ENCODE results near the gene INKA2. TPM values are rescaled to one million over a fixed set of nuclear protein-coding genes. Genes with fewer than 3 reads are reported as not detected.

INKA2 gene
- total and polyA plus RNA-seq, 11 donors, result 9.0 to 33.2 (median 14.0) TPM

GRCh38 chr1:111735858-111736544, 3.2 kb downstream of the INKA2 start:
- peak in 1 of 5 donors; percentile 4 for DNase-seq
- Histone ChIP-seq H3K27ac (peak overlapping the region; percentile 11 to 100 (median 98)), H3K4me3 (peak overlapping the region in 1 of 12 donors; percentile 5), H3K36me3 (peaks cover 0 to 8% (median 2%) of the 10 kb centered on the region in 9 donors), H3K4me1 (peaks cover 23 to 90% (median 76%) of the 10 kb centered on the region in 12 donors), H3K9me3 (no peaks in the 10 kb centered on the region), H3K27me3 (peaks cover 0 to 2% (median 0%) of the 10 kb centered on the region in 9 donors)
- no peak for TF ChIP-seq POLR2A (IDR thresholded peaks at IDR 0.05)
- no peak for TF ChIP-seq CTCF (IDR thresholded peaks at IDR 0.05)
- intact Hi-C loops (cut with DNase I), result loop anchor here in 1 of 10 donors (2.0 kb wide), 1 partner anchor 15 kb away; no protein-coding TSS in a partner anchor
- 79 to 89% (median 84%) methylated on average over 8 of the region's 8 CpGs for WGBS, 4 donors
- ATAC-seq, result no peak

- WGBS, 4 donors, result 71 to 83% (median 76%) methylated on average over 4 of the region's 4 CpGs
- Histone ChIP-seq H3K4me3 (no peak overlapping the region), H3K36me3 (peaks cover 0 to 8% (median 4%) of the 10 kb centered on the region in 9 donors), H3K27ac (peak overlapping the region in 9 of 12 donors; percentile 11 to 100 (median 97)), H3K9me3 (no peaks in the 10 kb centered on the region), H3K4me1 (peaks cover 23 to 91% (median 78%) of the 10 kb centered on the region in 12 donors), H3K27me3 (no peaks in the 10 kb centered on the region)
- no peak for TF ChIP-seq POLR2A (IDR thresholded peaks at IDR 0.05)
- TF ChIP-seq CTCF (IDR thresholded peaks at IDR 0.05), result no peak
- ATAC-seq, result no peak
- intact Hi-C loops (cut with DNase I), result loop anchor here in 1 of 10 donors (2.0 kb wide), 1 partner anchor 15 kb away; no protein-coding TSS in a partner anchor
- no peak for DNase-seq
These were observed 3.9 kb downstream of the INKA2 start for GRCh38 chr1:111735321-111735720.

GRCh38 chr1:111734856-111735255, 4.3 kb downstream of the INKA2 start:
- intact Hi-C loops (cut with DNase I), result loop anchor here in 1 of 10 donors (2.0 kb wide), 1 partner anchor 14 kb away; no protein-coding TSS in a partner anchor

More at GRCh38 chr1:111734856-111735255, 4.3 kb downstream of the INKA2 start:
- no peak for TF ChIP-seq POLR2A (IDR thresholded peaks at IDR 0.05)
- no peak for TF ChIP-seq CTCF (IDR thresholded peaks at IDR 0.05)
- DNase-seq (no peak), ATAC-seq (no peak)
- H3K27ac ChIP-seq, result peak overlapping the region; percentile 12 to 100 (median 84)
- 82 to 94% (median 90%) methylated on average over 3 of the region's 3 CpGs for whole genome bisulfite sequencing, 4 donors
- no peaks in the 10 kb centered on the region for H3K27me3 ChIP-seq
- no peak overlapping the region for H3K4me3 ChIP-seq
- H3K4me1 ChIP-seq, result peaks cover 23 to 91% (median 79%) of the 10 kb centered on the region in 12 donors
- H3K9me3 ChIP-seq, result no peaks in the 10 kb centered on the region
- H3K36me3 ChIP-seq, result peaks cover 0 to 8% (median 4%) of the 10 kb centered on the region in 9 donors
